Transverse colon (tissue), 3 donors: ENCODE data around the gene FAM171A1.

Experiments
- CTCF ChIP-seq, 5 experiments: fragments of 200-600 bp in 3 of 5; fragments of 450-650 bp in 2 of 5; sonication (generic) in 3 of 5; IDR thresholded peaks; 1 replicate in 2 of 5; 2 replicates in 3 of 5; pipeline ENCODE4 v1.5.1; 2016 to 2017; ENCODE audit warnings: antibody characterized with exemption in 5 of 5, inconsistent platforms in 3 of 5, mild to moderate bottlenecking in 2 of 5, moderate library complexity in 1 of 5
- EP300 ChIP-seq: sonication (generic); formaldehyde crosslinking; IDR thresholded peaks from one replicate; pipeline ENCODE4 v1.6.1; 2017; ENCODE audit warnings: antibody characterized with exemption, low read depth
- POLR2A ChIP-seq: fragments of 450-650 bp; IDR thresholded peaks from one replicate; pipeline ENCODE4 v1.6.1; 2016; ENCODE audit warnings: antibody characterized with exemption, mild to moderate bottlenecking, moderate library complexity

- no peak for TF ChIP-seq CTCF (IDR thresholded peaks at IDR 0.05)
- TF ChIP-seq EP300: no peak
- TF ChIP-seq POLR2A: no peak
These were observed 28.1 kb upstream of the FAM171A1 start for GRCh38 chr10:15399060-15399661.
